ENCODE measurements around the gene ALKBH3. TPM values are rescaled to one million over a fixed set of nuclear protein-coding genes. Genes with fewer than 3 reads are reported as not detected.

ALKBH3 gene
- total and polyA plus RNA-seq, 8 donors: 25.7 to 113 (median 34.4) TPM

- no peaks in the 10 kb centered on the region for H3K36me3 ChIP-seq
- H3K4me1 ChIP-seq: no peaks in the 10 kb centered on the region
- DNase-seq: no peak
- WGBS, 5 donors: 67 to 80% (median 74%) methylated on average over 3 of the region's 3 CpGs
- no peak for TF ChIP-seq POLR2A (IDR thresholded peaks at IDR 0.05)
- no peak for TF ChIP-seq CTCF (IDR thresholded peaks at IDR 0.05)
- no peak for TF ChIP-seq EP300 (IDR thresholded peaks at IDR 0.05)
- TF ChIP-seq POLR2AphosphoS5 (IDR thresholded peaks at IDR 0.05): no peak
- no peak overlapping the region for H3K27ac ChIP-seq
- intact Hi-C loops (cut with DNase I; ENCODE audit: low total_unique reads): loop anchor here (10.0 kb wide), 1 partner anchor 171 kb away; the partner anchor contains the start of gene ACCSL
- H3K4me3 ChIP-seq: no peak overlapping the region
- no peaks in the 10 kb centered on the region for H3K9me3 ChIP-seq
- H3K27me3 ChIP-seq: peaks cover 0 to 80% (median 35%) of the 10 kb centered on the region in 3 donors
Measured at GRCh38 chr11:43874078-43874477, 6.6 kb upstream of the ALKBH3 start.

- Histone ChIP-seq H3K9me3 (no peaks in the 10 kb centered on the region), H3K36me3 (no peaks in the 10 kb centered on the region), H3K27ac (no peak overlapping the region), H3K4me1 (peaks cover 0 to under 1% (median 0%) of the 10 kb centered on the region in 4 donors), H3K27me3 (peaks cover 0 to 80% (median 35%) of the 10 kb centered on the region in 3 donors), H3K4me3 (no peak overlapping the region)
- 13 to 43% (median 18%) methylated on average over 1 of the region's 1 CpG for WGBS, 5 donors
- no peak for TF ChIP-seq POLR2A (IDR thresholded peaks at IDR 0.05)
- no peak for TF ChIP-seq CTCF (IDR thresholded peaks at IDR 0.05)
- no peak for TF ChIP-seq EP300 (IDR thresholded peaks at IDR 0.05)
- TF ChIP-seq POLR2AphosphoS5 (IDR thresholded peaks at IDR 0.05): no peak
- no peak for DNase-seq
- intact Hi-C loops (cut with DNase I; ENCODE audit: low total_unique reads): loop anchor here (10.0 kb wide), 1 partner anchor 170 kb away; the partner anchor contains the start of gene ACCSL
Measured at GRCh38 chr11:43874738-43875137, 5.9 kb upstream of the ALKBH3 start.

GRCh38 chr11:43879789-43880639 is 617 bp upstream of the ALKBH3 start:
- peaks cover 14 to 26% (median 24%) of the 10 kb centered on the region in 4 donors for H3K4me1 ChIP-seq
- H3K27me3 ChIP-seq: peaks cover 0 to 37% (median 12%) of the 10 kb centered on the region in 3 donors
- H3K9me3 ChIP-seq: no peaks in the 10 kb centered on the region
- DNase-seq: no peak
- TF ChIP-seq EP300 (IDR thresholded peaks at IDR 0.05) (no peak), CTCF (IDR thresholded peaks at IDR 0.05) (no peak), POLR2AphosphoS5 (IDR thresholded peaks at IDR 0.05) (no peak)
- 29 to 40% (median 33%) methylated on average over 13 of the region's 13 CpGs for WGBS, 5 donors
- intact Hi-C loops (cut with DNase I; ENCODE audit: low total_unique reads): loop anchor here (10.0 kb wide), 1 partner anchor 165 kb away; the partner anchor contains the start of gene ACCSL
- peak overlapping the region; percentile 60 to 97 (median 81) for H3K4me3 ChIP-seq
- peaks cover 11 to 29% (median 27%) of the 10 kb centered on the region in 4 donors for H3K36me3 ChIP-seq
- peak overlapping the region; percentile 17 to 80 (median 74) for H3K27ac ChIP-seq

- no peaks in the 10 kb centered on the region for H3K9me3 ChIP-seq
- no peak for TF ChIP-seq POLR2A (IDR thresholded peaks at IDR 0.05)
- TF ChIP-seq EP300 (IDR thresholded peaks at IDR 0.05): no peak
- no peak for TF ChIP-seq CTCF (IDR thresholded peaks at IDR 0.05)
- TF ChIP-seq POLR2AphosphoS5 (IDR thresholded peaks at IDR 0.05): no peak
- no peak overlapping the region for H3K4me3 ChIP-seq
- H3K36me3 ChIP-seq: peaks cover 53 to 98% (median 95%) of the 10 kb centered on the region in 4 donors
- WGBS, 5 donors: 41 to 57% (median 56%) methylated on average over 3 of the region's 3 CpGs
- peaks cover 0 to 10% (median 3%) of the 10 kb centered on the region in 4 donors for H3K4me1 ChIP-seq
- intact Hi-C loops (cut with DNase I; ENCODE audit: low total_unique reads): loop anchor here (5.0 kb wide), 1 partner anchor 144 kb away; no protein-coding TSS in a partner anchor
- H3K27ac ChIP-seq: no peak overlapping the region
- no peaks in the 10 kb centered on the region for H3K27me3 ChIP-seq
- DNase-seq: no peak
Measured at GRCh38 chr11:43892851-43893250, 12.2 kb downstream of the ALKBH3 start.

Measured in stomach (tissue), 9 donors.